ENCODE results near the gene CDADC1. TPM values are rescaled to one million over a fixed set of nuclear protein-coding genes. Genes with fewer than 3 reads are reported as not detected.

The CDADC1 gene
- total RNA-seq, 1 donor from 2014 or later: 7.2 TPM

DNA sequence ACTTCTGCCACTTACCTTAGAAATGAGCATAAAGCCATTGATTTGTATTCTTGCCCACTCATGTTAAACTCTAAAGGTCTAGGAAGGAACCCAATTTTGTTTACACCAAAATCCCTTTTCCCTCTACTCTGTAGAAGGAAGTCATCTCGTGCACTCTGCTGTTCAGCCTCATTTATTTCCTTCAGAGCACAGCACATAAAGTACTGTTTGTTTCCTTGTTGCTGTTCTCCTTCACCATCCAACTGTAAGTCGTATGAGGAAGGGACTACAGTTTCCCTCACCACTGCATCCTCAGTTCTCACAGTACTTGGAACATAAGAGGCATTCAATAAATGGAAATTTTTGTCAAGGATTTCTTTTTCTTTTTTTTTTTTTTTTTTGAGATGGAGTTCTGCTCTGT is 24.6 kb downstream of the CDADC1 start:
- Histone ChIP-seq H3K36me3 (ENCODE audit: insufficient read depth, low read length) (no peaks in the 10 kb centered on the region), H4K20me1 (ENCODE audit: insufficient read depth, low read length) (no peaks in the 10 kb centered on the region), H3K9ac (ENCODE audit: low read length) (no peak overlapping the region), H3K4me2 (ENCODE audit: low read length) (no peak overlapping the region), H3K4me1 (ENCODE audit: insufficient read depth, low read length) (no peaks in the 10 kb centered on the region), H2AFZ (ENCODE audit: low read depth, low read length) (no peak overlapping the region), H3K4me3 (ENCODE audit: insufficient read depth, low read depth, low read length) (no peak overlapping the region), H3K9me3 (ENCODE audit: insufficient read depth, low read depth, low read length) (no peaks in the 10 kb centered on the region), H3K79me2 (ENCODE audit: insufficient read depth, low read length) (no peaks in the 10 kb centered on the region), H3K27me3 (ENCODE audit: insufficient read depth, low read length) (no peaks in the 10 kb centered on the region), H3K27ac (ENCODE audit: low read depth, low read length) (no peak overlapping the region)
- Mint-ChIP-seq H3K9me3 (ENCODE audit: unreplicated experiment) (no peaks in the 10 kb centered on the region), H3K27me3 (ENCODE audit: low read depth, unreplicated experiment) (no peaks in the 10 kb centered on the region), H3K27ac (ENCODE audit: unreplicated experiment) (no peak overlapping the region), H3K4me3 (ENCODE audit: unreplicated experiment) (no peak overlapping the region), H3K36me3 (ENCODE audit: low read depth, unreplicated experiment) (peaks cover 5% of the 10 kb centered on the region), H3K4me1 (ENCODE audit: low read depth, unreplicated experiment) (no peaks in the 10 kb centered on the region)
- FAIRE-seq (no peak), DNase-seq (ENCODE audit: low read depth) (no peak)
- TF ChIP-seq, protein P1, sequence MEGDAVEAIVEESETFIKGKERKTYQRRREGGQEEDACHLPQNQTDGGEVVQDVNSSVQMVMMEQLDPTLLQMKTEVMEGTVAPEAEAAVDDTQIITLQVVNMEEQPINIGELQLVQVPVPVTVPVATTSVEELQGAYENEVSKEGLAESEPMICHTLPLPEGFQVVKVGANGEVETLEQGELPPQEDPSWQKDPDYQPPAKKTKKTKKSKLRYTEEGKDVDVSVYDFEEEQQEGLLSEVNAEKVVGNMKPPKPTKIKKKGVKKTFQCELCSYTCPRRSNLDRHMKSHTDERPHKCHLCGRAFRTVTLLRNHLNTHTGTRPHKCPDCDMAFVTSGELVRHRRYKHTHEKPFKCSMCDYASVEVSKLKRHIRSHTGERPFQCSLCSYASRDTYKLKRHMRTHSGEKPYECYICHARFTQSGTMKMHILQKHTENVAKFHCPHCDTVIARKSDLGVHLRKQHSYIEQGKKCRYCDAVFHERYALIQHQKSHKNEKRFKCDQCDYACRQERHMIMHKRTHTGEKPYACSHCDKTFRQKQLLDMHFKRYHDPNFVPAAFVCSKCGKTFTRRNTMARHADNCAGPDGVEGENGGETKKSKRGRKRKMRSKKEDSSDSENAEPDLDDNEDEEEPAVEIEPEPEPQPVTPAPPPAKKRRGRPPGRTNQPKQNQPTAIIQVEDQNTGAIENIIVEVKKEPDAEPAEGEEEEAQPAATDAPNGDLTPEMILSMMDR (IDR thresholded peaks at IDR 0.05; ENCODE audit: insufficient read depth, low read depth, low read length): no peak

DNA sequence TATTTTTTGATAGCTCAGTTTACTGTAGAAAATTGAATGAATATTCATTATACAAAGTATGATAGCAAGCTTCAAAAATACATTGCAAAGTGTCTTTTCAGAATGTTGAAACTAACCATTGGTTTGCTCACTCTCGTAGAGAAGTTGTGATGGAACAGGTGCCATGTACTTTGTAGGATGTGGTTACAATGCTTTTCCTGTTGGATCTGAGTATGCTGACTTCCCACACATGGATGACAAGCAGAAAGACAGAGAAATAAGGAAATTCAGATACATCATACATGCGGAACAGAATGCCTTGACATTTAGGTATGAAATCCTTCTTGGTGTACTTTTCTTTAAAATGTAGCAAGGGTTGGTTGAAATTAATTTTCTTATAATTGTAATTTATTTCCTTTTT is 30.5 kb downstream of the CDADC1 start:
- H4K20me1 ChIP-seq (ENCODE audit: insufficient read depth, low read length): no peaks in the 10 kb centered on the region
- no peaks in the 10 kb centered on the region for H3K36me3 ChIP-seq (ENCODE audit: insufficient read depth, low read length)
- no peak for FAIRE-seq
- TF ChIP-seq EZH2 (IDR thresholded peaks at IDR 0.05; ENCODE audit: insufficient read depth, low read length): no peak
- TF ChIP-seq, protein P1 (IDR thresholded peaks at IDR 0.05; ENCODE audit: insufficient read depth, low read depth, low read length): no peak
- no peak overlapping the region for H3K9ac ChIP-seq (ENCODE audit: low read length)
- H3K27ac ChIP-seq (ENCODE audit: low read depth, low read length): no peak overlapping the region
- no peaks in the 10 kb centered on the region for H3K27me3 Mint-ChIP-seq (ENCODE audit: low read depth, unreplicated experiment)
- no peaks in the 10 kb centered on the region for H3K27me3 ChIP-seq (ENCODE audit: insufficient read depth, low read length)
- no peak overlapping the region for H3K4me2 ChIP-seq (ENCODE audit: low read length)
- no peak overlapping the region for H2AFZ ChIP-seq (ENCODE audit: low read depth, low read length)
- H3K27ac Mint-ChIP-seq (ENCODE audit: unreplicated experiment): no peak overlapping the region
- H3K9me3 ChIP-seq (ENCODE audit: insufficient read depth, low read depth, low read length): no peaks in the 10 kb centered on the region
- no peaks in the 10 kb centered on the region for H3K79me2 ChIP-seq (ENCODE audit: insufficient read depth, low read length)
- DNase-seq (ENCODE audit: low read depth): no peak
- H3K4me3 Mint-ChIP-seq (ENCODE audit: unreplicated experiment): no peak overlapping the region
- H3K9me3 Mint-ChIP-seq (ENCODE audit: unreplicated experiment): no peaks in the 10 kb centered on the region
- H3K36me3 Mint-ChIP-seq (ENCODE audit: low read depth, unreplicated experiment): no peaks in the 10 kb centered on the region
- no peaks in the 10 kb centered on the region for H3K4me1 Mint-ChIP-seq (ENCODE audit: low read depth, unreplicated experiment)
- no peaks in the 10 kb centered on the region for H3K4me1 ChIP-seq (ENCODE audit: insufficient read depth, low read length)
- H3K4me3 ChIP-seq (ENCODE audit: insufficient read depth, low read depth, low read length): no peak overlapping the region

DNA sequence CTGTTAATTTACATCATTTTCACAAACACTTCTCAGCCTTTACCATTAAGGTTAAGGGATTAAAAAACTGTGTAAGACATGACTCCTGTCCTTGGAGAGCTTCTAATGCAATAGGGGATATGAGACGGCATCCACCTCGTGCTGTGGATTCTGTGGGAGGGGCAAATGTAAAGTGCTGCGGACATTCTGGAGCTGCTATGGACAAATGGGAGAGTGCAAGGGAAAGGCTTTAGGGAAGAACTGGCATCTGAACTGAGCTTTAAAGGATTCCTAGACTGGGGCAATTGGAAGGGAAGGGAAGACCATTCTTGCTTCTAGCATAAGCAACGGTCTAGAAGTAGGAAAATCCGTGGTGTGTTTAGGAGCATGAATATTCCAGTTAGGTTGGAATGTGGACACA is 31.4 kb downstream of the CDADC1 start:
- Mint-ChIP-seq H3K27ac (ENCODE audit: unreplicated experiment) (no peak overlapping the region), H3K4me3 (ENCODE audit: unreplicated experiment) (no peak overlapping the region), H3K9me3 (ENCODE audit: unreplicated experiment) (no peaks in the 10 kb centered on the region), H3K27me3 (ENCODE audit: low read depth, unreplicated experiment) (no peaks in the 10 kb centered on the region), H3K36me3 (ENCODE audit: low read depth, unreplicated experiment) (no peaks in the 10 kb centered on the region), H3K4me1 (ENCODE audit: low read depth, unreplicated experiment) (no peaks in the 10 kb centered on the region)
- Histone ChIP-seq H3K9ac (ENCODE audit: low read length) (no peak overlapping the region), H3K4me2 (ENCODE audit: low read length) (no peak overlapping the region), H3K4me3 (ENCODE audit: insufficient read depth, low read depth, low read length) (no peak overlapping the region), H3K36me3 (ENCODE audit: insufficient read depth, low read length) (no peaks in the 10 kb centered on the region), H3K9me3 (ENCODE audit: insufficient read depth, low read depth, low read length) (no peaks in the 10 kb centered on the region), H3K27ac (ENCODE audit: low read depth, low read length) (no peak overlapping the region), H3K79me2 (ENCODE audit: insufficient read depth, low read length) (no peaks in the 10 kb centered on the region), H3K4me1 (ENCODE audit: insufficient read depth, low read length) (no peaks in the 10 kb centered on the region), H3K27me3 (ENCODE audit: insufficient read depth, low read length) (no peaks in the 10 kb centered on the region), H2AFZ (ENCODE audit: low read depth, low read length) (no peak overlapping the region), H4K20me1 (ENCODE audit: insufficient read depth, low read length) (no peaks in the 10 kb centered on the region)
- FAIRE-seq (no peak), DNase-seq (ENCODE audit: low read depth) (no peak)
- no peak for TF ChIP-seq EZH2 (IDR thresholded peaks at IDR 0.05; ENCODE audit: insufficient read depth, low read length)
- TF ChIP-seq, protein P1 (IDR thresholded peaks at IDR 0.05; ENCODE audit: insufficient read depth, low read depth, low read length): no peak
